Central memory CD4-positive, alpha-beta T cell (primary cell): ENCODE measurements around the gene ARHGAP22.

Experiments
- DNase-seq: peaks from one replicate; pipeline ENCODE4 v3.0.0; 2022

Gene ARHGAP22

GRCh38 chr10:48459270-48460150, 145.4 kb downstream of the ARHGAP22 start:
- DNase-seq = no peak

DNA sequence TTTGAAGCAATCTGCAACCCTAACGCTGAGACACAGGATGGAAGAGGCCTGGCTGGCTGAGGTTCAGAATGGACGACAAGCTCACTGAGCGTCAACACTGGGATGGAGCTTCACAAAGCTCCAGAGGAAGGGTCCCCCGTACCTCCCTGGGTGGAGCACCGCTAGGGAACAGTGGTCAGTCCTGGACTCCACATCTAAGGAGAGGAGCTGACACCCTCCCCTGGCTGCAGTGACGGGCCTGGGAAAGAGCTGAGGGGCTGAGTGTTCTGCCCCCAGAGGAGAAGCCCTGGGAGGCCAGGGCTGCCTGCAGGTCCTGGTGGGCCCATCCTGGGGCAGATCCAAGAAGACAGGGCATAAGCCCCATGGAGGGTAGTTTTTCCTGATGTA, 146.2 kb downstream of the ARHGAP22 start:
- DNase-seq = no peak

GRCh38 chr10:48457949-48458661, 146.8 kb downstream of the ARHGAP22 start:
- no peak for DNase-seq

DNA sequence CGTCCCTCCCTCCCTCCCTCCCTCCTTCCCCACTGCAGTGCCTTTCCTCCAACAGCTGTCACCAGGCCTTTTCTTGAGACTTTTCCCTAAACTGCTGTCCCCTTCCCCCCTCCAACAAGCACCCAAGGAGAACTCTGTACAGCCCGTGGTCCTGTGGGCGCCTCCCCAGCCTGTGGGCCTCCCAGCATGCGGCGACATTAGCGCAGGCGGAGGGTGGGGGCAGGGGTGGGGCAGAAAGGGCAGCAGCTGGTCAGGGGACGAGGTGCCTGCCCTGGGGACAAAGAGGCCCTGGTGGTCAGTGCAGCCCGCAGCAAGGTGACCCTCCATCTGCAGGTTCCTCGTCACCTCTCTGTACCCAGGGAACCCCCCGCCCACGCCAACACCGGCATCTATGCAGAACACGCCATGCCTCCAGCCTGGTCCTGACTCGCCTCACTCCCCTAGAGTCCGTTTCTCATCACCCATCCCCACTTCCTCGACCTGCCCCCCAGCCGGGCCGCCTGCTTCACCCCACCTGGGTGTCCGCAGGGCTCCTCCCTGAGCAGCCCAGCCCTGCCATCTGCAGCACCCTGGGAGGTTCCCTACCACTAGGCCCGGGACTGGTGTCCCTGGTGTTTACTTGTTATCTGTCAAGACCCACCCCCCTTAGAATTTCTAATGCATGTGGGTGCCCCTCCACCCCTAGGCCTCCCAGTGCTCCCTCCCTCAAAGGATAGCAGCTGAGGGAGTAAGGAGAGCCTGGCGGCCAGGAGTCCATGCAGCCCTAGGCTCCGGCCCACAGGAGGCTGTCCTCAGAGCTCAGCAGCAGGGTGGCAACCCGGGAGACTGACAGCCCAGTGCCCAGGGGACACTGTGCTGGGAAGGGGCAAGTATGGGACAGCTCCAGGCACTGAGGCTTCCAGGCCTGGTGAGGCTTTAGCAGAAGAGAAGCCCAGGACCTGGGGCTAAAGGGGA, 147.8 kb downstream of the ARHGAP22 start:
- DNase-seq = no peak

GRCh38 chr10:48456361-48456804, 148.5 kb downstream of the ARHGAP22 start:
- no peak for DNase-seq

DNA sequence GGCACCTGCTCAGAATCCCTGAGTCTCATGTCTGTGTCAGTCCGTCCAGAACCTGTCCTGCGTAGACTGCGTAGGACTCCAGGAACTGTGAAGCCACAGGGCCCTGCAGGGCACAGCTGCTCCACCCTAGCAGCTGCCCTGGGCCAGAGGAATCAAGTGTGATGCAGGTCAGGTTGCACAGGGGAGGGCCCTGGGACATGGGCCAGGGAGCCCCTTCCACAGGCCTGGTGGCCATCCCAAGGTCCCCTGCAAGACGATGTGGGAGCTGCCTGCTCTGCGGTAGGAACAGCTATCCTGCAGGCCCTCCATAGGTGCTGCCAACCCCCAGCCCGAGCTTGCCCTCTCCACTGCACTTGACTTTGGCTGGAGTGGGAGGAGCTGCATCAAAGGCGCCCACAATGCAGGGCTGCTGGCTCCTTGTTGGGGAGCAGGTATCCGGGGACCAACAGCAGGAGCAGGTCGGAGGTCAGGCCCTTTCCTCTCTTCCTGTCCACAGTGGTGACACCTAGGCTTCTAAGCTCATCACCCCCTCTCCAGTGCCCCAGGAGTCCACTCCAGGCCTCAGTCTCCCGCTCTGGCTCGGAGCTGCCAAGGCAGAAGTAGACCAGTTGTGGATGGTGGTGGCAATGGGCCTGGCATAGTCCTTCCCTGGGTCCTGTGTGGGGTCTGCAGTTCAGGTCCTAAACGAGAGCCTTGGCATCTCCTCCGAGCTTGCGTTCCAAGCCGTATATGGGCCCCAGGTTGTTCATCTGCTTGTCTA, 149.3 kb downstream of the ARHGAP22 start:
- DNase-seq = no peak

DNA sequence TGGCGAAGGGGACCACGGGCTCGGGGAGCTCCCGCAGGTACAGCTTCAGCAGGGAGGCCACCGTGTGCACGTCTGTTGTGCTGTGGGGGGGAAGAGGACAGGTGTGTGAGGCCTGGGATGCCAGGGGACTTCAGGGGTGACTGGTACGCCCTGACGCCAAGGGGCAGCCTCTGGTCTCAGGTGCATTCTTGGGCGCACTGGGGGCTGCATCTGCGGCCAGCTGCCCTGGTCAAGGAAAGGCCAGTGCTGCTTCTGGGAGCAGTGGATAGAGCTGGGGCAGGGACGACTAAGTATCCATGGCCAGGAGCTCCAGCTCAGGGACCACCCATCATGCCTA, 149.8 kb downstream of the ARHGAP22 start:
- no peak for DNase-seq

GRCh38 chr10:48454302-48455054, 150.4 kb downstream of the ARHGAP22 start:
- no peak for DNase-seq

- no peak for DNase-seq
Measured at GRCh38 chr10:48453451-48454301, 151.2 kb downstream of the ARHGAP22 start.

- DNase-seq = no peak
Measured at GRCh38 chr10:48452879-48453412, 151.9 kb downstream of the ARHGAP22 start.

DNA sequence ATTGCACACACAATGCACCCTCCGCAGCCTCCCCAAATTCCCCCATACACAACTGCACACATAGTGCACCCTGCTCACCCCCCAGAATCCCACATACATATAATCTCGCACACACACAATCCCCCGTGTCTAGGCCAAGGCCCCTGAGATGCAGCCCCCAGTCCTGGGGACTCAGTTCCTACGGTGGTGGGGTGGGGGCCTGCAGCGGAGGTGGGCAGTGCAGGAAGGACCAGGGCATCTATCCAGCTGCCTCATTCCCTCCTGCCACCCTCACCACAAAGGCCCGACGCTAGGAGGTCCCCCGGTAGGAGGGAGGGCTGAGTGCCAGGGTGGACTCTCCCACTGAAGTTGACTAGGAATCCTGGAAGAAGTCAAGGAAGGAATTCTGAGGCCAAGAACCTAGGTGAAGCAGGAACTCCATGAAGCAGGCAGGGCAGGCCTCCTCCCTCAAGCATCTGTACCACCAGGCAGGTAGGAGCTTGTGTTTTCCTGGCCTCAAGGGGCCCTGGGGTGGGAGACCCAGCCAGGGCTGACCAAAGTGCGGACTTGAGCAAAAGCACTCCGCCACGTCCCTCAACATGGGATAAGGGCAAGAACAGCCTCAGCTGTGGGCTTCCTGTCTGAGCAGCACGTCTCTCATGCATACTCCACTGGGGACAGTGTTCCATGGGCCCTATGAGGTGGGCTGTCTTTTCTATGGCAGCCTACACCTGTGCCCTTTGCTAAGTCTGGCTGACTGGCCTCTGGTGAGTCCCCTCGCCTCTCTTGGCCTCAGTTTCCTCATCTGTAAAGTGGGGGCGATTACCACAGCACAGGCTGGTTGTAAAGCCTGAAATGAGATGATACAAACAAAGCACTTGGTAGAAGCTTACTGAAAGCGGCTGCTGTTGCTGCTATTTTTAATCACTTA, 152.6 kb downstream of the ARHGAP22 start:
- no peak for DNase-seq

- no peak for DNase-seq
Measured at GRCh38 chr10:48450741-48451466, 154.0 kb downstream of the ARHGAP22 start.

GRCh38 chr10:48450233-48450740, 154.6 kb downstream of the ARHGAP22 start:
- no peak for DNase-seq

DNA sequence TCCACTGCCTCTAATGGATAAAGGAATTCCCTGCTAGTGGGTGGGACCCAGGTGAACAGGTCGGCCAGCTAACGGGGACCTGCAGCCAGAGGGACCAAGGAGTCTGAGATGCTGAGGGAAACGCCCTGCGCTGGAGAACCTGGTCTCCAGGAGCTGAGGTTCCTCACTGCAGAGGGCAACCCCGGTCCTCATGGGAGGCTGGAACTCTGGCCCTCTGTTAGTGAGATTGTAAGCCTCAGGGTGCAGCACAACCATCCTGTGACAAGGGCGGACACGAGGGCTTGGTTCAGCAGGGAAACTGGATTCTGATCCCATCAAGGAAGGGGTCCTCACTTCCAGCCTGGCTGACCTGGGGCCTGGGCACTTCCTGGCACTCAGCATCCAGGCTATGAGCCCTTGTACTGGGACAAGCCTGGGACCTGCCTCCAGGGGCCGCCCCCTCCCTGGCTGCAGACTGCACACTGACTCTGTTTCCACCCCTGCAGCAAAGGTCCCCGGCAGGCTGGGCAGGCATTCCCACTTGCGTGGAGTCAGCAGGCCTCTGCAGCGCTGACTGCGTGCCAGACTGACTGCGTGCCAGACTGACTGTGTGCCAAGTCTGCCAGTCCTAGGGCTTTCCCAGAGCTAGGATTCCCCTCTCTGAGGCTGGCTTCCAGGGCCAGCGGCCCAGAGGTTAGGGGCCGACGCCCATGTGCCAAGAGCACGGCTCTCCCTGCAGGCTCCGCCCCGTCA, 155.2 kb downstream of the ARHGAP22 start:
- DNase-seq = no peak

GRCh38 chr10:48448796-48449195, 156.1 kb downstream of the ARHGAP22 start:
- DNase-seq = no peak

- no peak for DNase-seq
Measured at GRCh38 chr10:48447356-48448215, 157.3 kb downstream of the ARHGAP22 start.
